K562 (cell line): ENCODE measurements around the gene GUCY1A2. TPM values are rescaled to one million over a fixed set of nuclear protein-coding genes. Genes with fewer than 3 reads are reported as not detected.

Source experiments
- ATAC-seq: fragments of 200-7000 bp; cut with Tn5 transposase; 3 replicates; pipeline ENCODE4 v1.9.1; 2020; ENCODE audit warnings: moderate library complexity
- BruUV-seq: library from RNA; stranded (reverse); fragments of 400-500 nt; replicated peaks from 2 replicates; lab custom pipeline; 2021; lab: Mats Ljungman, UMichigan
- CTCF ChIA-PET: fragments of 300-600 bp; formaldehyde crosslinking; extraction: SDS; loops from one replicate; lab custom pipeline; 2021; ENCODE audit warnings: low intra/inter-chr PET ratio; lab: Yijun Ruan, JAX
- POLR2A ChIA-PET: fragments of 300-600, 350-650 bp; sonication (Branson Sonifier 250); formaldehyde crosslinking; extraction: SDS; loops from one replicate; lab custom pipeline; 2021; ENCODE audit warnings: antibody characterized with exemption, inconsistent platforms; lab: Yijun Ruan, JAX
- DNase-seq, 4 experiments: peaks; one replicate each; pipeline versions ENCODE4 v3.0.0 to v3.0.0-alpha.2; 2011 to 2018; ENCODE audit warnings: low spot score in 3 of 4, mixed read lengths in 3 of 4; ENCODE audit errors: extremely low read depth in 1 of 4
- FAIRE-seq: peaks from 2 replicates; lab custom pipeline; 2011; peaks lifted over from hg19 to GRCh38; lab: Jason Lieb, UNC
- H2AFZ ChIP-seq: 2 replicates; pipeline ENCODE4 v1.6.0; 2011; ENCODE audit warnings: low read depth, low read length, control low read depth, inconsistent platforms
- H3K27ac ChIP-seq: fragments of 200-600 bp; 3 replicates; pipeline ENCODE4 v1.8.0; 2011; ENCODE audit warnings: low read depth, mild to moderate bottlenecking, control low read depth, inconsistent platforms, low read length, moderate library complexity, mixed read lengths; ENCODE audit errors: extremely low read depth
- H3K27me3 ChIP-seq, 2 experiments: fragments of 300-600 bp in 1 of 2; 2 replicates in 1 of 2; 3 replicates in 1 of 2; pipeline versions ENCODE4 v1.6.0 to v1.8.0; 2011; ENCODE audit warnings: inconsistent platforms in 2 of 2, low read length in 2 of 2, mild to moderate bottlenecking in 1 of 2, mixed read lengths in 1 of 2, moderate library complexity in 1 of 2; ENCODE audit not compliant: control insufficient read depth in 2 of 2, insufficient read depth in 2 of 2
- H3K36me3 ChIP-seq: fragments of 300-600 bp; 3 replicates; pipeline ENCODE4 v1.8.0; 2011; ENCODE audit warnings: mild to moderate bottlenecking, low read length, inconsistent platforms; ENCODE audit not compliant: control insufficient read depth, insufficient read depth
- H3K4me1 ChIP-seq, 2 experiments: fragments of 200-600 bp in 1 of 2; replicated peaks in 1 of 2; 2 replicates in 1 of 2; 3 replicates in 1 of 2; pipeline versions ENCODE4 v1.5.1 to v1.8.0; 2011; ENCODE audit warnings: inconsistent platforms in 2 of 2, low read length in 2 of 2, mild to moderate bottlenecking in 1 of 2, mixed read lengths in 1 of 2, moderate library complexity in 1 of 2; ENCODE audit not compliant: control insufficient read depth in 2 of 2, insufficient read depth in 2 of 2
- H3K4me2 ChIP-seq: 2 replicates; pipeline ENCODE4 v1.6.1; 2011; ENCODE audit warnings: low read length, control low read depth, inconsistent platforms, mixed read lengths; ENCODE audit not compliant: insufficient read depth
- H3K4me3 ChIP-seq: fragments of 200-600 bp; sonication (generic), shearing (Covaris generic); 2 replicates; pipeline ENCODE4 v1.5.1; 2016; ENCODE audit warnings: control low read depth, inconsistent platforms
- H3K79me2 ChIP-seq: fragments of 200-600 bp; 3 replicates; pipeline ENCODE4 v1.8.0; 2011; ENCODE audit warnings: low read length, inconsistent platforms; ENCODE audit not compliant: control insufficient read depth, insufficient read depth
- H3K9ac ChIP-seq, 2 experiments: 2 replicates each; pipeline versions ENCODE4 v1.6.0 to v1.6.1; 2011; ENCODE audit warnings: low read depth in 2 of 2, low read length in 2 of 2, control low read depth in 1 of 2, inconsistent platforms in 1 of 2, mild to moderate bottlenecking in 1 of 2, mixed read lengths in 1 of 2; ENCODE audit not compliant: insufficient read depth in 1 of 2
- H3K9me1 ChIP-seq: one replicate; pipeline ENCODE4 v1.6.0; 2011; ENCODE audit warnings: inconsistent platforms, mild to moderate bottlenecking, low read length, moderate library complexity; ENCODE audit not compliant: control insufficient read depth, insufficient read depth
- H3K9me3 ChIP-seq: replicated peaks from 2 replicates; pipeline ENCODE4 v1.5.1; 2011; ENCODE audit warnings: low read depth, low read length, inconsistent platforms; ENCODE audit not compliant: control insufficient read depth, insufficient read depth
- H4K20me1 ChIP-seq: replicated peaks from 2 replicates; pipeline ENCODE4 v1.6.1; 2011; ENCODE audit warnings: low read length, inconsistent platforms, mixed read lengths; ENCODE audit not compliant: control insufficient read depth, insufficient read depth
- ATF7 ChIP-seq: fragments of 450-650 bp; IDR thresholded peaks from 2 replicates; pipeline ENCODE4 v1.7.1; 2014; ENCODE audit warnings: mild to moderate bottlenecking, moderate library complexity
- NR2C1 ChIP-seq, 2 experiments: fragments of 450-650 bp; IDR thresholded peaks; 2 replicates each; pipeline ENCODE4 v1.6.1; 2017; ENCODE audit warnings: mild to moderate bottlenecking in 2 of 2, antibody characterized with exemption in 1 of 2, inconsistent platforms in 1 of 2, missing compliant biosample characterization in 1 of 2, missing genetic modification characterization in 1 of 2
- SLC30A9 ChIP-seq: fragments of 250-450 bp; sonication (Bioruptor Pico); IDR thresholded peaks from 2 replicates; pipeline ENCODE4 v1.8.0; 2022; ENCODE audit warnings: mild to moderate bottlenecking, moderate library complexity
- SMAD2 ChIP-seq: fragments of 150-350 bp; IDR thresholded peaks from 2 replicates; pipeline ENCODE4 v1.6.1; 2014; ENCODE audit warnings: low read depth, mild to moderate bottlenecking, low read length
- TCF3 ChIP-seq: sonication (generic); formaldehyde crosslinking; IDR thresholded peaks from 2 replicates; pipeline ENCODE4 v1.4.0; 2020; ENCODE audit warnings: mild to moderate bottlenecking, missing genetic modification reagents
- TCF7 ChIP-seq: sonication (generic); IDR thresholded peaks from 2 replicates; pipeline ENCODE4 v1.6.1; 2016; ENCODE audit warnings: antibody characterized with exemption, borderline replicate concordance
- ZBTB43 ChIP-seq: sonication (generic); formaldehyde crosslinking; IDR thresholded peaks from 2 replicates; pipeline ENCODE4 v1.8.0; 2023; ENCODE audit warnings: mild to moderate bottlenecking, missing genetic modification reagents
- ZNF165 ChIP-seq: fragments of 250-450 bp; sonication (Bioruptor Pico); IDR thresholded peaks from 2 replicates; pipeline ENCODE4 v1.4.0; 2020; ENCODE audit warnings: borderline replicate concordance
- WGBS: fragments of 100-300 bp; shearing (Covaris generic); methylation state at CpG from one replicate; pipeline ENCODE4 v1.1.6; 2016; ENCODE audit warnings: low coverage, mixed read lengths; ENCODE audit not compliant: insufficient coverage; ENCODE audit errors: missing lambda C conversion rate; 5-methylcytosine and 5-hydroxymethylcytosine counted together
- in situ Hi-C: fragments of 300-500 bp; cut with MboI; formaldehyde crosslinking; loops from 4 replicates; pipeline ENCODE4 v1.15.0; 2018; ENCODE audit warnings: inconsistent platforms, mixed read lengths
- intact Hi-C: fragments of 100-400 bp; cut with micrococcal nuclease; formaldehyde crosslinking; loops from 2 replicates; pipeline ENCODE4 v1.14.2; 2022
- polyA plus RNA-seq, 8 experiments: library from polyadenylated mRNA; depleted of rRNA in 4 of 8; stranded (reverse) in 5 of 8; unstranded in 3 of 8; fragments of >200 nt; fragmentation: Nextera tagmentation in 2 of 8; fragmentation: Illumina TruSeq in 1 of 8; extraction: Ambion mirVana in 2 of 8; extraction: Trizol in 1 of 8; gene quantifications; 2 replicates each; pipeline versions ENCODE4 v1.2.1 to v1.2.3, GENCODE V29; 2011 to 2014; ENCODE audit warnings: inconsistent platforms in 1 of 8, missing spikeins in 1 of 8
- total RNA-seq, 7 experiments: library from RNA; depleted of rRNA in 6 of 7; stranded (reverse); fragments of >200 nt in 6 of 7; fragmentation: Illumina TruSeq in 2 of 7; extraction: Trizol in 2 of 7; gene quantifications; 2 replicates each; pipeline versions ENCODE4 v1.2.1 to v1.2.3, GENCODE V29; 2011 to 2021; ENCODE audit warnings: low replicate concordance in 1 of 7

The GUCY1A2 gene
- total and polyA plus RNA-seq, 9 of the 15 experiments (the other 6 are each of a cell fraction or from before 2014, with no cell fraction given), result under 0.01 to 0.04 TPM; not detected in 7

- Histone ChIP-seq H3K27me3 (no peaks in the 10 kb centered on the region), H3K9me1 (no peaks in the 10 kb centered on the region), H3K4me3 (no peak overlapping the region), H2AFZ (no peak overlapping the region), H3K4me1 (no peaks in the 10 kb centered on the region), H3K27ac (no peak overlapping the region), H3K79me2 (no peaks in the 10 kb centered on the region), H3K4me2 (no peak overlapping the region)
- 0% methylated on average over 2 of the region's 2 CpGs for WGBS
- no peak for ATAC-seq
- DNase-seq, result no peak
- no TSS peak for BruUV-seq
- CTCF ChIA-PET, result no interaction called here
- no peak for FAIRE-seq
- TF ChIP-seq SMAD2, result no peak
- TF ChIP-seq TCF3, result 0 out of 2 replicates have a peak, but pooled peaks have one; percentile 9
- no peak for TF ChIP-seq ATF7
- TF ChIP-seq ZNF165 (CRISPR knock-in tag), result no peak
- no peak for TF ChIP-seq SLC30A9 (CRISPR knock-in tag)
- TF ChIP-seq TCF7, result no peak
- no peak for TF ChIP-seq NR2C1 (IDR thresholded peaks at IDR 0.05)
- no peak for TF ChIP-seq NR2C1 (tag; IDR thresholded peaks at IDR 0.05)
- no peak for TF ChIP-seq ZBTB43 (CRISPR knock-in tag)
- TF ChIP-seq, all 486 proteins: peak for 1
- in situ Hi-C loops (no loop called here), intact Hi-C loops (no loop called here)
- no peak overlapping the region for H3K9ac ChIP-seq
- no peaks in the 10 kb centered on the region for H4K20me1 ChIP-seq
- no peaks in the 10 kb centered on the region for H3K36me3 ChIP-seq
- POLR2A ChIA-PET, result no interaction called here
- no peaks in the 10 kb centered on the region for H3K9me3 ChIP-seq
Measured at GRCh38 chr11:106668147-106668546, 350.1 kb downstream of the GUCY1A2 start.
